K562 (cell line): ENCODE measurements around the gene HMGN3. TPM values are rescaled to one million over a fixed set of nuclear protein-coding genes. Genes with fewer than 3 reads are reported as not detected.
A peak's percentile ranks its signal among the peaks of the same experiment; 100 is the strongest.

Experiments used
- C11orf30 ChIP-seq: fragments of 450-650 bp; IDR thresholded peaks from 2 replicates; pipeline ENCODE4 v1.6.1; 2016; ENCODE audit warnings: low read depth, mild to moderate bottlenecking
- CC2D1A ChIP-seq: fragments of 450-650 bp; IDR thresholded peaks from 2 replicates; pipeline ENCODE4 v1.6.1; 2017; ENCODE audit warnings: mild to moderate bottlenecking
- ESRRA ChIP-seq: fragments of 450-650 bp; IDR thresholded peaks from 2 replicates; pipeline ENCODE4 v1.6.1; 2014; ENCODE audit warnings: low read depth, mild to moderate bottlenecking, moderate library complexity, borderline replicate concordance
- HNRNPLL ChIP-seq: fragments of 200-400 bp; formaldehyde crosslinking; IDR thresholded peaks from 2 replicates; pipeline ENCODE4 v1.6.1; 2017; ENCODE audit warnings: low read length, low read depth, mild to moderate bottlenecking; ENCODE audit not compliant: poor library complexity, severe bottlenecking
- SNRNP70 ChIP-seq: fragments of 200-400 bp; formaldehyde crosslinking; optimal IDR thresholded peaks from 2 replicates; pipeline ENCODE3; 2017; ENCODE audit warnings: low read depth, low read length
- SP1 ChIP-seq: sonication (generic); formaldehyde crosslinking; IDR thresholded peaks from 2 replicates; pipeline ENCODE4 v1.8.1; 2022; ENCODE audit warnings: mild to moderate bottlenecking, missing genetic modification reagents
- ZNF551 ChIP-seq: fragments of 250-450 bp; sonication (Bioruptor Pico); IDR thresholded peaks from 2 replicates; pipeline ENCODE4 v1.5.0; 2021; ENCODE audit warnings: mild to moderate bottlenecking, moderate library complexity
- polyA plus RNA-seq, 8 experiments: library from polyadenylated mRNA; depleted of rRNA in 4 of 8; stranded (reverse) in 5 of 8; unstranded in 3 of 8; fragments of >200 nt; fragmentation: Nextera tagmentation in 2 of 8; fragmentation: Illumina TruSeq in 1 of 8; extraction: Ambion mirVana in 2 of 8; extraction: Trizol in 1 of 8; gene quantifications; 2 replicates each; pipeline versions ENCODE4 v1.2.1 to v1.2.3, GENCODE V29; 2011 to 2014; ENCODE audit warnings: inconsistent platforms in 1 of 8, missing spikeins in 1 of 8
- total RNA-seq, 7 experiments: library from RNA; depleted of rRNA in 6 of 7; stranded (reverse); fragments of >200 nt in 6 of 7; fragmentation: Illumina TruSeq in 2 of 7; extraction: Trizol in 2 of 7; gene quantifications; 2 replicates each; pipeline versions ENCODE4 v1.2.1 to v1.2.3, GENCODE V29; 2011 to 2021; ENCODE audit warnings: low replicate concordance in 1 of 7
- TF ChIP-seq, protein P1 (sequence below): fragments of 450-650 bp; formaldehyde crosslinking; IDR thresholded peaks from 2 replicates; pipeline ENCODE4 v1.4.0; 2020; ENCODE audit warnings: mild to moderate bottlenecking, moderate library complexity
- TF ChIP-seq, protein P2 (sequence below), 2 experiments: fragments of 200-800 bp in 1 of 2; sonication (Bioruptor generic) in 1 of 2; sonication (generic) in 1 of 2; formaldehyde crosslinking in 1 of 2; IDR thresholded peaks in 1 of 2; conservative IDR thresholded peaks in 1 of 2; 2 replicates each; pipeline versions ENCODE4 v1.5.0 to v1.6.1; 2016 to 2020; ENCODE audit warnings: missing compliant biosample characterization in 1 of 2, missing genetic modification characterization in 1 of 2, missing genetic modification reagents in 1 of 2
- TF ChIP-seq, protein P3 (sequence below): fragments of 450-650 bp; IDR thresholded peaks from 2 replicates; pipeline ENCODE4 v1.6.1; 2016; ENCODE audit warnings: mild to moderate bottlenecking, moderate library complexity

HMGN3 gene
- total and polyA plus RNA-seq, 9 of the 15 experiments (the other 6 are each of a cell fraction or from before 2014, with no cell fraction given) = 42.1 to 154 (median 88.1) TPM

DNA sequence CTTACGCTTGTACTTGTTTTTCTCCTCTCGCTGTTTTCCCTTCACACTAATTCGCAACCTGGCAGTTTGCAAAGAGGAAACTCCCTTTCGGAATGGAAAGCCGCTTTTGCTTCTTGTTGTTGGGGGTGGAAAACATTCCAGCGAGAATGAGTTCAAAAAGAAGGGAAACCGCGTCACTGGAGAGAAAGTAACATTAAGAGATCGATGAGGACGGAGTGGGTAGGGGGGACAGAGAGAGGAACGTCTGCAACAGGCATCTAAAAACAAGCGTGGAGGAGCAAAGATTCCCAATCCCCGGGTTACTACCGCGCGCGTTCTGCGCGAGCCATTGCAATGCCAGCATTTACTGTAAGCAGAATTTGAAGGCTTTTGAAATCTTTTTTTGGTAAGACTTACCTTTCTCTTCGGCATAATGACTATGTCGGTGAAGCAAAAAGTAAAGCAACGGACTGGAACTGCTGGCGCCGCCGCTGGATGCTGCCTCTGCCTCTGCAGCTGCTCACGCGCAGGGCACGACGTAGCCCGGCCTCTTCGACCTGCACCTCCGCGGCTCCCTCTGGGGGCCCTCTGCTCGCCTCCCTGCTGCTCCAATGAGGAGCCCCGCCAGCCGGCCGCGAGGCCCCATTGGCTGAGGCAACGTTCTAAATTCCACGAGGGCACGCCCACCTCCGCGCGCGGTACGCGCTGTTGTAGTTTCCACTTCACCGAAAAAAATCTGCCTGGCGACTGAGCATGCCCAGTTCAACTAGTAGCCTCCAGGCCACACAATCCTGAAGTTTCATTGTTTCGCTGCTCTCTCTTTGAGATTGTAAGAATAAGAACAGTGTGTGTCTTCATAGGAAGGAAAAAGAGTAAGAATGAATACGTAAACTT lies at the start of gene HMGN3 (continued):
- TF ChIP-seq, protein P1, sequence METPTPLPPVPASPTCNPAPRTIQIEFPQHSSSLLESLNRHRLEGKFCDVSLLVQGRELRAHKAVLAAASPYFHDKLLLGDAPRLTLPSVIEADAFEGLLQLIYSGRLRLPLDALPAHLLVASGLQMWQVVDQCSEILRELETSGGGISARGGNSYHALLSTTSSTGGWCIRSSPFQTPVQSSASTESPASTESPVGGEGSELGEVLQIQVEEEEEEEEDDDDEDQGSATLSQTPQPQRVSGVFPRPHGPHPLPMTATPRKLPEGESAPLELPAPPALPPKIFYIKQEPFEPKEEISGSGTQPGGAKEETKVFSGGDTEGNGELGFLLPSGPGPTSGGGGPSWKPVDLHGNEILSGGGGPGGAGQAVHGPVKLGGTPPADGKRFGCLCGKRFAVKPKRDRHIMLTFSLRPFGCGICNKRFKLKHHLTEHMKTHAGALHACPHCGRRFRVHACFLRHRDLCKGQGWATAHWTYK (CRISPR knock-in tag) = 0 out of 2 replicates have a peak, but pooled peaks have one; percentile 38
- TF ChIP-seq, protein P2, sequence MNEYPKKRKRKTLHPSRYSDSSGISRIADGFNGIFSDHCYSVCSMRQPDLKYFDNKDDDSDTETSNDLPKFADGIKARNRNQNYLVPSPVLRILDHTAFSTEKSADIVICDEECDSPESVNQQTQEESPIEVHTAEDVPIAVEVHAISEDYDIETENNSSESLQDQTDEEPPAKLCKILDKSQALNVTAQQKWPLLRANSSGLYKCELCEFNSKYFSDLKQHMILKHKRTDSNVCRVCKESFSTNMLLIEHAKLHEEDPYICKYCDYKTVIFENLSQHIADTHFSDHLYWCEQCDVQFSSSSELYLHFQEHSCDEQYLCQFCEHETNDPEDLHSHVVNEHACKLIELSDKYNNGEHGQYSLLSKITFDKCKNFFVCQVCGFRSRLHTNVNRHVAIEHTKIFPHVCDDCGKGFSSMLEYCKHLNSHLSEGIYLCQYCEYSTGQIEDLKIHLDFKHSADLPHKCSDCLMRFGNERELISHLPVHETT (CRISPR knock-in tag; conservative IDR thresholded peaks at IDR 0.05 in 1 of 2, IDR thresholded peaks at IDR 0.05 in 1 of 2) = 0 out of 4 replicates have a peak, but pooled peaks of 1 of the 2 experiments have one; percentile 32
- TF ChIP-seq SP1 (CRISPR knock-in tag) (peak; percentile 60; the same call in 1 of the 2 replicates), SNRNP70 (no peak), CC2D1A (peak; percentile 12; the same call in 1 of the 2 replicates), C11orf30 (peak; percentile 27; the same call in 1 of the 2 replicates), HNRNPLL (peak; percentile 73), ESRRA (no peak), ZNF551 (CRISPR knock-in tag) (no peak)
- TF ChIP-seq, protein P3, sequence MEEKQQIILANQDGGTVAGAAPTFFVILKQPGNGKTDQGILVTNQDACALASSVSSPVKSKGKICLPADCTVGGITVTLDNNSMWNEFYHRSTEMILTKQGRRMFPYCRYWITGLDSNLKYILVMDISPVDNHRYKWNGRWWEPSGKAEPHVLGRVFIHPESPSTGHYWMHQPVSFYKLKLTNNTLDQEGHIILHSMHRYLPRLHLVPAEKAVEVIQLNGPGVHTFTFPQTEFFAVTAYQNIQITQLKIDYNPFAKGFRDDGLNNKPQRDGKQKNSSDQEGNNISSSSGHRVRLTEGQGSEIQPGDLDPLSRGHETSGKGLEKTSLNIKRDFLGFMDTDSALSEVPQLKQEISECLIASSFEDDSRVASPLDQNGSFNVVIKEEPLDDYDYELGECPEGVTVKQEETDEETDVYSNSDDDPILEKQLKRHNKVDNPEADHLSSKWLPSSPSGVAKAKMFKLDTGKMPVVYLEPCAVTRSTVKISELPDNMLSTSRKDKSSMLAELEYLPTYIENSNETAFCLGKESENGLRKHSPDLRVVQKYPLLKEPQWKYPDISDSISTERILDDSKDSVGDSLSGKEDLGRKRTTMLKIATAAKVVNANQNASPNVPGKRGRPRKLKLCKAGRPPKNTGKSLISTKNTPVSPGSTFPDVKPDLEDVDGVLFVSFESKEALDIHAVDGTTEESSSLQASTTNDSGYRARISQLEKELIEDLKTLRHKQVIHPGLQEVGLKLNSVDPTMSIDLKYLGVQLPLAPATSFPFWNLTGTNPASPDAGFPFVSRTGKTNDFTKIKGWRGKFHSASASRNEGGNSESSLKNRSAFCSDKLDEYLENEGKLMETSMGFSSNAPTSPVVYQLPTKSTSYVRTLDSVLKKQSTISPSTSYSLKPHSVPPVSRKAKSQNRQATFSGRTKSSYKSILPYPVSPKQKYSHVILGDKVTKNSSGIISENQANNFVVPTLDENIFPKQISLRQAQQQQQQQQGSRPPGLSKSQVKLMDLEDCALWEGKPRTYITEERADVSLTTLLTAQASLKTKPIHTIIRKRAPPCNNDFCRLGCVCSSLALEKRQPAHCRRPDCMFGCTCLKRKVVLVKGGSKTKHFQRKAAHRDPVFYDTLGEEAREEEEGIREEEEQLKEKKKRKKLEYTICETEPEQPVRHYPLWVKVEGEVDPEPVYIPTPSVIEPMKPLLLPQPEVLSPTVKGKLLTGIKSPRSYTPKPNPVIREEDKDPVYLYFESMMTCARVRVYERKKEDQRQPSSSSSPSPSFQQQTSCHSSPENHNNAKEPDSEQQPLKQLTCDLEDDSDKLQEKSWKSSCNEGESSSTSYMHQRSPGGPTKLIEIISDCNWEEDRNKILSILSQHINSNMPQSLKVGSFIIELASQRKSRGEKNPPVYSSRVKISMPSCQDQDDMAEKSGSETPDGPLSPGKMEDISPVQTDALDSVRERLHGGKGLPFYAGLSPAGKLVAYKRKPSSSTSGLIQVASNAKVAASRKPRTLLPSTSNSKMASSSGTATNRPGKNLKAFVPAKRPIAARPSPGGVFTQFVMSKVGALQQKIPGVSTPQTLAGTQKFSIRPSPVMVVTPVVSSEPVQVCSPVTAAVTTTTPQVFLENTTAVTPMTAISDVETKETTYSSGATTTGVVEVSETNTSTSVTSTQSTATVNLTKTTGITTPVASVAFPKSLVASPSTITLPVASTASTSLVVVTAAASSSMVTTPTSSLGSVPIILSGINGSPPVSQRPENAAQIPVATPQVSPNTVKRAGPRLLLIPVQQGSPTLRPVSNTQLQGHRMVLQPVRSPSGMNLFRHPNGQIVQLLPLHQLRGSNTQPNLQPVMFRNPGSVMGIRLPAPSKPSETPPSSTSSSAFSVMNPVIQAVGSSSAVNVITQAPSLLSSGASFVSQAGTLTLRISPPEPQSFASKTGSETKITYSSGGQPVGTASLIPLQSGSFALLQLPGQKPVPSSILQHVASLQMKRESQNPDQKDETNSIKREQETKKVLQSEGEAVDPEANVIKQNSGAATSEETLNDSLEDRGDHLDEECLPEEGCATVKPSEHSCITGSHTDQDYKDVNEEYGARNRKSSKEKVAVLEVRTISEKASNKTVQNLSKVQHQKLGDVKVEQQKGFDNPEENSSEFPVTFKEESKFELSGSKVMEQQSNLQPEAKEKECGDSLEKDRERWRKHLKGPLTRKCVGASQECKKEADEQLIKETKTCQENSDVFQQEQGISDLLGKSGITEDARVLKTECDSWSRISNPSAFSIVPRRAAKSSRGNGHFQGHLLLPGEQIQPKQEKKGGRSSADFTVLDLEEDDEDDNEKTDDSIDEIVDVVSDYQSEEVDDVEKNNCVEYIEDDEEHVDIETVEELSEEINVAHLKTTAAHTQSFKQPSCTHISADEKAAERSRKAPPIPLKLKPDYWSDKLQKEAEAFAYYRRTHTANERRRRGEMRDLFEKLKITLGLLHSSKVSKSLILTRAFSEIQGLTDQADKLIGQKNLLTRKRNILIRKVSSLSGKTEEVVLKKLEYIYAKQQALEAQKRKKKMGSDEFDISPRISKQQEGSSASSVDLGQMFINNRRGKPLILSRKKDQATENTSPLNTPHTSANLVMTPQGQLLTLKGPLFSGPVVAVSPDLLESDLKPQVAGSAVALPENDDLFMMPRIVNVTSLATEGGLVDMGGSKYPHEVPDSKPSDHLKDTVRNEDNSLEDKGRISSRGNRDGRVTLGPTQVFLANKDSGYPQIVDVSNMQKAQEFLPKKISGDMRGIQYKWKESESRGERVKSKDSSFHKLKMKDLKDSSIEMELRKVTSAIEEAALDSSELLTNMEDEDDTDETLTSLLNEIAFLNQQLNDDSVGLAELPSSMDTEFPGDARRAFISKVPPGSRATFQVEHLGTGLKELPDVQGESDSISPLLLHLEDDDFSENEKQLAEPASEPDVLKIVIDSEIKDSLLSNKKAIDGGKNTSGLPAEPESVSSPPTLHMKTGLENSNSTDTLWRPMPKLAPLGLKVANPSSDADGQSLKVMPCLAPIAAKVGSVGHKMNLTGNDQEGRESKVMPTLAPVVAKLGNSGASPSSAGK = peak; percentile 98
